Measurements from ENCODE around the gene NKX6-2.
"Not testable (repeated sequence)": the region's sequence is repeated elsewhere in the genome, so short reads cannot be mapped to it uniquely, and the experiment has no call there.

NKX6-2 gene

GRCh38 chr10:132799865-132800264 lies 13.9 kb upstream of the NKX6-2 start:
- no peak overlapping the region for H3K27ac ChIP-seq (ENCODE audit: low read depth, low read length)
- no peaks in the 10 kb centered on the region for H4K20me1 ChIP-seq (ENCODE audit: control insufficient read depth, insufficient read depth, low read depth, low read length)
- peaks cover 10% of the 10 kb centered on the region; the same call in 1 of the 2 replicates for H3K9me3 ChIP-seq (ENCODE audit: control insufficient read depth, insufficient read depth, low read length)
- H3F3A ChIP-seq (ENCODE audit: control insufficient read depth, insufficient read depth): no peaks in the 10 kb centered on the region
- no peaks in the 10 kb centered on the region for H3K36me3 ChIP-seq (ENCODE audit: control insufficient read depth, low read length)
- H3K4me2 ChIP-seq (ENCODE audit: low read length): no peak overlapping the region
- no peaks in the 10 kb centered on the region for H3K79me2 ChIP-seq (ENCODE audit: control insufficient read depth, low read length)
- H3K27me3 ChIP-seq (ENCODE audit: control insufficient read depth, low read length): no peaks in the 10 kb centered on the region
- no peak overlapping the region for H3K4me3 ChIP-seq (ENCODE audit: low read length)
- H3K4me1 ChIP-seq (ENCODE audit: control insufficient read depth, low read length): no peaks in the 10 kb centered on the region
- TF ChIP-seq CTCF (IDR thresholded peaks at IDR 0.05; ENCODE audit: low read depth, low read length, poor library complexity, severe bottlenecking): no peak
- no peak for TF ChIP-seq EZH2phosphoT487 (IDR thresholded peaks at IDR 0.05; ENCODE audit: borderline replicate concordance, low read length)
- no peaks in the 10 kb centered on the region for H3K9me2 ChIP-seq (replicated peaks; ENCODE audit: control insufficient read depth, low read length)

GRCh38 chr10:132798876-132799275 lies 12.9 kb upstream of the NKX6-2 start:
- Histone ChIP-seq H3K79me2 (ENCODE audit: control insufficient read depth, low read length) (no peaks in the 10 kb centered on the region), H3F3A (ENCODE audit: control insufficient read depth, insufficient read depth) (no peaks in the 10 kb centered on the region), H3K4me3 (ENCODE audit: low read length) (no peak overlapping the region), H3K36me3 (ENCODE audit: control insufficient read depth, low read length) (no peaks in the 10 kb centered on the region), H4K20me1 (ENCODE audit: control insufficient read depth, insufficient read depth, low read depth, low read length) (no peaks in the 10 kb centered on the region), H3K4me1 (ENCODE audit: control insufficient read depth, low read length) (no peaks in the 10 kb centered on the region), H3K9me3 (ENCODE audit: control insufficient read depth, insufficient read depth, low read length) (peaks cover 10% of the 10 kb centered on the region; the same call in 1 of the 2 replicates), H3K27ac (ENCODE audit: low read depth, low read length) (no peak overlapping the region), H3K27me3 (ENCODE audit: control insufficient read depth, low read length) (no peaks in the 10 kb centered on the region), H3K9me2 (replicated peaks; ENCODE audit: control insufficient read depth, low read length) (no peaks in the 10 kb centered on the region), H3K4me2 (ENCODE audit: low read length) (no peak overlapping the region)
- TF ChIP-seq CTCF (IDR thresholded peaks at IDR 0.05; ENCODE audit: low read depth, low read length, poor library complexity, severe bottlenecking) (no peak), EZH2phosphoT487 (IDR thresholded peaks at IDR 0.05; ENCODE audit: borderline replicate concordance, low read length) (no peak)

GRCh38 chr10:132798403-132798802 lies 12.5 kb upstream of the NKX6-2 start:
- Histone ChIP-seq H3K27me3 (ENCODE audit: control insufficient read depth, low read length) (no peaks in the 10 kb centered on the region), H3K4me3 (ENCODE audit: low read length) (no peak overlapping the region), H3K79me2 (ENCODE audit: control insufficient read depth, low read length) (no peaks in the 10 kb centered on the region), H3K4me1 (ENCODE audit: control insufficient read depth, low read length) (no peaks in the 10 kb centered on the region), H3K4me2 (ENCODE audit: low read length) (no peak overlapping the region), H3K9me3 (ENCODE audit: control insufficient read depth, insufficient read depth, low read length) (peaks cover 10% of the 10 kb centered on the region; the same call in 1 of the 2 replicates), H3K36me3 (ENCODE audit: control insufficient read depth, low read length) (no peaks in the 10 kb centered on the region), H3F3A (ENCODE audit: control insufficient read depth, insufficient read depth) (no peaks in the 10 kb centered on the region), H4K20me1 (ENCODE audit: control insufficient read depth, insufficient read depth, low read depth, low read length) (no peaks in the 10 kb centered on the region), H3K9me2 (replicated peaks; ENCODE audit: control insufficient read depth, low read length) (no peaks in the 10 kb centered on the region), H3K27ac (ENCODE audit: low read depth, low read length) (no peak overlapping the region)
- TF ChIP-seq CTCF (IDR thresholded peaks at IDR 0.05; ENCODE audit: low read depth, low read length, poor library complexity, severe bottlenecking): no peak
- TF ChIP-seq EZH2phosphoT487 (IDR thresholded peaks at IDR 0.05; ENCODE audit: borderline replicate concordance, low read length): no peak

GRCh38 chr10:132797986-132798385 lies 12.0 kb upstream of the NKX6-2 start:
- not testable (repeated sequence) for H3K36me3 ChIP-seq (ENCODE audit: control insufficient read depth, low read length); H3K27me3 ChIP-seq (ENCODE audit: control insufficient read depth, low read length); H3F3A ChIP-seq (ENCODE audit: control insufficient read depth, insufficient read depth); H4K20me1 ChIP-seq (ENCODE audit: control insufficient read depth, insufficient read depth, low read depth, low read length); H3K27ac ChIP-seq (ENCODE audit: low read depth, low read length); H3K79me2 ChIP-seq (ENCODE audit: control insufficient read depth, low read length); H3K4me3 ChIP-seq (ENCODE audit: low read length); H3K9me2 ChIP-seq (replicated peaks; ENCODE audit: control insufficient read depth, low read length); H3K4me2 ChIP-seq (ENCODE audit: low read length); H3K4me1 ChIP-seq (ENCODE audit: control insufficient read depth, low read length)
- peaks cover 10% of the 10 kb centered on the region; the same call in 1 of the 2 replicates for H3K9me3 ChIP-seq (ENCODE audit: control insufficient read depth, insufficient read depth, low read length)

Data from DOHH2 (cell line).